HepG2 (cell line): ENCODE measurements around the gene FBXL20. TPM values are rescaled to one million over a fixed set of nuclear protein-coding genes. Genes with fewer than 3 reads are reported as not detected.

ENCODE experiments used
- ARNTL ChIP-seq: sonication (generic); formaldehyde crosslinking; IDR thresholded peaks from 2 replicates; pipeline ENCODE4 v1.4.0; 2020; ENCODE audit warnings: mild to moderate bottlenecking, missing genetic modification reagents
- CAMTA2 ChIP-seq: sonication (generic); formaldehyde crosslinking; IDR thresholded peaks from 2 replicates; pipeline ENCODE4 v1.4.0; 2020; ENCODE audit warnings: mild to moderate bottlenecking, missing genetic modification reagents, borderline replicate concordance
- DBP ChIP-seq: sonication (generic); formaldehyde crosslinking; IDR thresholded peaks from 2 replicates; pipeline ENCODE4 v1.4.0; 2020; ENCODE audit warnings: missing genetic modification reagents; ENCODE audit errors: not compliant biosample characterization
- GATAD1 ChIP-seq: IDR thresholded peaks from 2 replicates; pipeline ENCODE4 v1.6.1; 2016; ENCODE audit warnings: missing genetic modification reagents, missing compliant biosample characterization
- IRF2 ChIP-seq: IDR thresholded peaks from 2 replicates; pipeline ENCODE4 v1.6.1; 2018; ENCODE audit warnings: missing genetic modification reagents, missing compliant biosample characterization
- PRDM4 ChIP-seq: sonication (generic); formaldehyde crosslinking; IDR thresholded peaks from 2 replicates; pipeline ENCODE4 v1.9.0; 2021; ENCODE audit warnings: missing genetic modification reagents, borderline replicate concordance
- SP2 ChIP-seq: sonication (generic); formaldehyde crosslinking; IDR thresholded peaks from 2 replicates; pipeline ENCODE4 v1.5.1; 2020; ENCODE audit warnings: mild to moderate bottlenecking, missing genetic modification reagents
- TAF1 ChIP-seq: sonication (generic); formaldehyde crosslinking; IDR thresholded peaks from 2 replicates; pipeline ENCODE4 v1.4.0; 2020; ENCODE audit warnings: missing genetic modification reagents
- TOE1 ChIP-seq: sonication (generic); formaldehyde crosslinking; IDR thresholded peaks from 2 replicates; pipeline ENCODE4 v1.4.0; 2020; ENCODE audit warnings: mild to moderate bottlenecking, missing genetic modification reagents
- ZNF333 ChIP-seq: sonication (generic); formaldehyde crosslinking; IDR thresholded peaks from 2 replicates; pipeline ENCODE4 v1.4.0; 2020; ENCODE audit warnings: mild to moderate bottlenecking, missing genetic modification reagents, borderline replicate concordance
- ZNF44 ChIP-seq: sonication (generic); formaldehyde crosslinking; IDR thresholded peaks from 2 replicates; pipeline ENCODE4 v1.5.1; 2020; ENCODE audit warnings: mild to moderate bottlenecking, missing genetic modification reagents
- ZNF563 ChIP-seq: sonication (generic); formaldehyde crosslinking; IDR thresholded peaks from 2 replicates; pipeline ENCODE4 v1.8.0; 2022; ENCODE audit warnings: mild to moderate bottlenecking, moderate library complexity, missing genetic modification reagents
- ZNF605 ChIP-seq: sonication (generic); formaldehyde crosslinking; IDR thresholded peaks from 2 replicates; pipeline ENCODE4 v1.8.0; 2022; ENCODE audit warnings: mild to moderate bottlenecking, missing genetic modification reagents
- ZNF639 ChIP-seq: conservative IDR thresholded peaks from 2 replicates; pipeline ENCODE4 v1.6.1; 2018; ENCODE audit warnings: missing genetic modification reagents
- ZNF713 ChIP-seq: sonication (generic); formaldehyde crosslinking; IDR thresholded peaks from 2 replicates; pipeline ENCODE4 v1.4.0; 2020; ENCODE audit warnings: mild to moderate bottlenecking, missing genetic modification reagents
- ZNF878 ChIP-seq: sonication (generic); formaldehyde crosslinking; IDR thresholded peaks from 2 replicates; pipeline ENCODE4 v1.8.1; 2023; ENCODE audit warnings: mild to moderate bottlenecking, missing genetic modification reagents, moderate library complexity
- polyA plus RNA-seq, 8 experiments: library from polyadenylated mRNA; depleted of rRNA in 3 of 8; stranded (reverse) in 7 of 8; unstranded in 1 of 8; fragments of >200 nt; fragmentation: Illumina TruSeq in 4 of 8; extraction: Trizol in 4 of 8; gene quantifications; 2 replicates each; pipeline versions ENCODE4 v1.2.1 to v1.2.3, GENCODE V29; 2011 to 2016; ENCODE audit warnings: low read depth in 4 of 8, missing spikeins in 1 of 8, mixed read lengths in 1 of 8; ENCODE audit not compliant: insufficient read depth in 1 of 8
- total RNA-seq, 5 experiments: library from RNA; depleted of rRNA; stranded (reverse); fragments of >200 nt; fragmentation: Illumina TruSeq; extraction: Trizol; gene quantifications; 2 replicates each; pipeline ENCODE4 v1.2.3, GENCODE V29; 2016; ENCODE audit warnings: low read depth in 1 of 5
- TF ChIP-seq, protein P1 (sequence below): sonication (generic); formaldehyde crosslinking; IDR thresholded peaks from 2 replicates; pipeline ENCODE4 v1.4.0; 2020; ENCODE audit warnings: missing genetic modification reagents, borderline replicate concordance
- TF ChIP-seq, protein P2 (sequence below): sonication (generic); formaldehyde crosslinking; conservative IDR thresholded peaks from 2 replicates; pipeline ENCODE4 v1.4.0; 2020; ENCODE audit warnings: missing genetic modification reagents

Gene FBXL20
- total and polyA plus RNA-seq, 2 of the 13 experiments (the other 11 are each of a cell fraction or from before 2014, with no cell fraction given): 10.2 to 10.3 TPM

DNA sequence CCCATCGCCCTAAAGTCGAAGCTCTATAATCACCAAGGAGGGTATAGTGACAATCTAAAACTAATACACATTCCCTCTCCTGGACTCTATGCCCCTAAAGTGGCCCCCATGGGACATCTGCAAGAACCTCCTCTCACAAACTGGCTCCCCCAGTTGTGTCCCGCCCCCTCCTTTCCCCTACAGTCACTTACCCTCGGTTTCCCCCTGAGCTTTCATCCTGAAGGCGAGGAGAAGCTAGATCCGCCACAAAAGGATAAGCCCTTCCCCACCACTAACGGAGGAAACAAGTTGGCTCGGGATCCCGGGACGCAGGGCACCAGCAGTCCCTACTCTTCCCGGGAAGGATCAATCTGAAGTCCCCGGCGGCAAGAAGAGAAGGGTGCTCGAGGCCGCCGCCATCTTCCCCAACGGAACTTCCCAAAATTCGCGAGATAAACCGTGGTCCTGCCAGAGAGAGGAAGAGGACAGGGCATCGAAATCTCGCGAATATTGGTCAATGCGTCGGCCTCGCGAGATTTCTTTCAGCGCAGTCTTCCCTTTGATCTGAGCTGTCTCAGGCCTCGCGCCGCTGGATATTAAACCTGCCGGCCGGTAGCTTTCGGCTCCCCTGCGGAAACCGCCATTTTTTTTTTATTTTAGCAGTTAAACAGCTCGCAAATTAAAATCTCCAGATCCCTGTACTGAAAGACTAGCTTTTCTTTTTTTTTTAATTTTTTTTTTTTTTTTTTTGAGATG, 49.6 kb upstream of the FBXL20 start, which contains the start of gene MED1 (continued):
- TF ChIP-seq TAF1 (CRISPR knock-in tag) (peak; percentile 97), ZNF605 (CRISPR knock-in tag) (peak; percentile 82), TOE1 (CRISPR knock-in tag) (no peak), GATAD1 (CRISPR knock-in tag) (peak; percentile 97), IRF2 (CRISPR knock-in tag) (peak; percentile 79), PRDM4 (CRISPR knock-in tag) (no peak), ZNF878 (CRISPR knock-in tag) (peak; percentile 58; the same call in 1 of the 2 replicates), CAMTA2 (CRISPR knock-in tag) (no peak), ZNF639 (peak; percentile 87; the same call in 1 of the 2 replicates), ZNF563 (CRISPR knock-in tag) (no peak; the same call in 1 of the 2 replicates), DBP (CRISPR knock-in tag) (no peak), ARNTL (CRISPR knock-in tag) (no peak), SP2 (0 out of 2 replicates have a peak, but pooled peaks have one; percentile 0), ZNF333 (CRISPR knock-in tag) (no peak), ZNF713 (CRISPR knock-in tag) (no peak), ZNF44 (CRISPR knock-in tag) (peak; percentile 92; the same call in 1 of the 2 replicates)
- TF ChIP-seq, protein P1, sequence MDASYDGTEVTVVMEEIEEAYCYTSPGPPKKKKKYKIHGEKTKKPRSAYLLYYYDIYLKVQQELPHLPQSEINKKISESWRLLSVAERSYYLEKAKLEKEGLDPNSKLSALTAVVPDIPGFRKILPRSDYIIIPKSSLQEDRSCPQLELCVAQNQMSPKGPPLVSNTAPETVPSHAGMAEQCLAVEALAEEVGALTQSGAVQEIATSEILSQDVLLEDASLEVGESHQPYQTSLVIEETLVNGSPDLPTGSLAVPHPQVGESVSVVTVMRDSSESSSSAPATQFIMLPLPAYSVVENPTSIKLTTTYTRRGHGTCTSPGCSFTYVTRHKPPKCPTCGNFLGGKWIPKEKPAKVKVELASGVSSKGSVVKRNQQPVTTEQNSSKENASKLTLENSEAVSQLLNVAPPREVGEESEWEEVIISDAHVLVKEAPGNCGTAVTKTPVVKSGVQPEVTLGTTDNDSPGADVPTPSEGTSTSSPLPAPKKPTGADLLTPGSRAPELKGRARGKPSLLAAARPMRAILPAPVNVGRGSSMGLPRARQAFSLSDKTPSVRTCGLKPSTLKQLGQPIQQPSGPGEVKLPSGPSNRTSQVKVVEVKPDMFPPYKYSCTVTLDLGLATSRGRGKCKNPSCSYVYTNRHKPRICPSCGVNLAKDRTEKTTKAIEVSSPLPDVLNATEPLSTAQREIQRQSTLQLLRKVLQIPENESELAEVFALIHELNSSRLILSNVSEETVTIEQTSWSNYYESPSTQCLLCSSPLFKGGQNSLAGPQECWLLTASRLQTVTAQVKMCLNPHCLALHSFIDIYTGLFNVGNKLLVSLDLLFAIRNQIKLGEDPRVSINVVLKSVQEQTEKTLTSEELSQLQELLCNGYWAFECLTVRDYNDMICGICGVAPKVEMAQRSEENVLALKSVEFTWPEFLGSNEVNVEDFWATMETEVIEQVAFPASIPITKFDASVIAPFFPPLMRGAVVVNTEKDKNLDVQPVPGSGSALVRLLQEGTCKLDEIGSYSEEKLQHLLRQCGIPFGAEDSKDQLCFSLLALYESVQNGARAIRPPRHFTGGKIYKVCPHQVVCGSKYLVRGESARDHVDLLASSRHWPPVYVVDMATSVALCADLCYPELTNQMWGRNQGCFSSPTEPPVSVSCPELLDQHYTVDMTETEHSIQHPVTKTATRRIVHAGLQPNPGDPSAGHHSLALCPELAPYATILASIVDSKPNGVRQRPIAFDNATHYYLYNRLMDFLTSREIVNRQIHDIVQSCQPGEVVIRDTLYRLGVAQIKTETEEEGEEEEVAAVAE (CRISPR knock-in tag): peak; percentile 73; the same call in 1 of the 2 replicates
- TF ChIP-seq, protein P2, sequence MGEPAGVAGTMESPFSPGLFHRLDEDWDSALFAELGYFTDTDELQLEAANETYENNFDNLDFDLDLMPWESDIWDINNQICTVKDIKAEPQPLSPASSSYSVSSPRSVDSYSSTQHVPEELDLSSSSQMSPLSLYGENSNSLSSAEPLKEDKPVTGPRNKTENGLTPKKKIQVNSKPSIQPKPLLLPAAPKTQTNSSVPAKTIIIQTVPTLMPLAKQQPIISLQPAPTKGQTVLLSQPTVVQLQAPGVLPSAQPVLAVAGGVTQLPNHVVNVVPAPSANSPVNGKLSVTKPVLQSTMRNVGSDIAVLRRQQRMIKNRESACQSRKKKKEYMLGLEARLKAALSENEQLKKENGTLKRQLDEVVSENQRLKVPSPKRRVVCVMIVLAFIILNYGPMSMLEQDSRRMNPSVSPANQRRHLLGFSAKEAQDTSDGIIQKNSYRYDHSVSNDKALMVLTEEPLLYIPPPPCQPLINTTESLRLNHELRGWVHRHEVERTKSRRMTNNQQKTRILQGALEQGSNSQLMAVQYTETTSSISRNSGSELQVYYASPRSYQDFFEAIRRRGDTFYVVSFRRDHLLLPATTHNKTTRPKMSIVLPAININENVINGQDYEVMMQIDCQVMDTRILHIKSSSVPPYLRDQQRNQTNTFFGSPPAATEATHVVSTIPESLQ (CRISPR knock-in tag): no peak
